Pons (tissue), 1 donor: Measurements from ENCODE around the gene ZNF20.
A peak's percentile ranks its signal among the peaks of the same experiment; 100 is the strongest.
"Not testable (repeated sequence)": the region's sequence is repeated elsewhere in the genome, so short reads cannot be mapped to it uniquely, and the experiment has no call there.

ENCODE experiments used
- DNase-seq: peaks from one replicate; pipeline ENCODE4 v3.0.0-alpha.2; 2016; ENCODE audit warnings: low spot score

Gene ZNF20

GRCh38 chr19:12112701-12113100, 27.4 kb downstream of the ZNF20 start:
- no peak for DNase-seq

DNA sequence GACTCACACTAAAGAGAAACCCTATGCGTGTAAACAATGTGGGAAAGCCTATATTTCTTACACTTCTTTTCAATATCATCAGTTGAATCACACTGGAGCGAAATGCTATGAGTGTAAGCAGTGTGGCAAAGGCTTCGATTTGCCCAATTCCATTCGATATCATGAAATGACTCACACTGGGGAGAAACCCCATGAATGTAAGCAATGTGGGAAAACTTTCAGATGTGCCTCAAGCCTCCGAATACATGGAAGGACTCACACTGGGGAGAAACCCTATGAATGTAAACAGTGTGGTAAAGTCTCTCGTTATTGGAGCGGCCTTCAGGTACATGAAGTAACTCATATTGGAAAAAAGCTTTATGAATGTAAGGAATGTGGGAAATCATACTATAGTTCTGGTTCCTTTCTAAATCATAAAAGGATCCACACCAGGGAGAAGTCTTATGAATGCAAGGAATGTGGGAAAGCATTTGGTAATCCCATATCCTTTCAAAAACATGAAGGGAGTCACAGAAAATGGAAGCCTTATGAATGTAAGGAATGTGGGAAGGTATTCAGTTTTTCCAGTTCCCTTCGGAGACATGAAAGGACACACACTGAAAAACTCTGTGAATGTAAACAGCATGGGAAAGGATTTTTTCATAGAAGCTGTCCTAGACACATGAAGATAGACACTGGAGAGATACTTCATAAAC, 28.1 kb downstream of the ZNF20 start:
- DNase-seq = no peak

DNA sequence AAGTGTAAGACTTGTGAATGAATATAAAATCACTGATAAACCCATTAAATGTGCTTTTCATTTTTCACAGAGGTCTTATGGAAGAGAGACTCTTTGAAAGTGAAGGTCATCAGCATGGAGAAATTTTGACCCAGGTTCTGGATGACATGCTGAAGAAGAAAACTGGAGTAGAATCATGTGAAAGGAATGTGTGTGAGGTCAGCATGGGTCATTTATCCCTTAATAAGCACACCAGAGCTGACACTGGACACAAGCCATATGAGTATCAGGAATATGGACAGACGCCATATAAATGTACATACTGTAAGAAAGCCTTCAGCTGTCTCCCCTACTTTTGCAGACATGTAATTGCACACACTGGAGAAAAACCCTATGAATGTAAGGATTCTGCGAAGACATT, 29.0 kb downstream of the ZNF20 start:
- DNase-seq = no peak

GRCh38 chr19:12103909-12104308, 36.2 kb downstream of the ZNF20 start:
- not testable (repeated sequence) for DNase-seq

- no peak for DNase-seq
Measured at GRCh38 chr19:12098040-12098439, 42.1 kb downstream of the ZNF20 start.

- DNase-seq = no peak
Measured at GRCh38 chr19:12095111-12095790, 44.9 kb downstream of the ZNF20 start.

DNA sequence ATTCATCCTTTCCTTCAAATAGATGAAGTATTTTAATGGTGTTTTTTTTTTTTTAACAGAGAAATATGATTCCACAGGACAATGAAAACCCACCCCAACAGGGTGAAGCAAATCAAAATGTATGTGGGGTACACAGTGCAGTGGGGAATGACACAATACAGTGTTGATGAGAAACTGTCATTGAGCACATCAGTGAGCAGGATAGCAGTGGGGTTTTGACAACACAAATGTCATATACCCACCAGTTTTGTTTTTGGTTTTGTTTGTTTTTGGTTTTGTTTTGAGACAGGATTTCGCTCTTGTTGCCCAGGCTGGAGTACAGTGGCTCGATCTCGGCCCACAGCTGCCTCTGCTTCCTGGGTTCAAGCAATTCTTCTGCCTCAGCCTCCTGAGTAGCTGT, 46.4 kb downstream of the ZNF20 start:
- no peak for DNase-seq

DNA sequence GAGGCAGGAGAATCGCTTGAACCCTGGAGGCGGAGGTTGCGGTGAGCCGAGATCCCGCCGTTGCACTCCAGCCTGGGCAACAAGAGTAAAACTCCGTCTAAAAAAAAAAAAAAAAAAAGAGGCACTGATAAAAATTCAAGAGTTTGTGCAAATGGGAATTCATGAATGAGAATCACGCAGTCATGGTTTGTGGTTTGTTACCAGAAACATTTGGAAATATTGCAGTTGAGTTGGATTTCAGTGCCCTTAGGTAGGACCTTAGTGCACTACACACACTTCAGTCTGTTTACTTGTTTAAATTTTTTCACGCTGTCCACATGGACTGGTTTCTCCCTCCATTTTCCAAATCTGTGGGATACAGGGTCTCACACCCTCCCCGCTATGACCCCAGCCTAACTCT, 47.2 kb downstream of the ZNF20 start:
- no peak for DNase-seq

- peak; percentile 65 for DNase-seq
Measured at GRCh38 chr19:12092065-12092867, 47.9 kb downstream of the ZNF20 start.

GRCh38 chr19:12090807-12091206, 49.3 kb downstream of the ZNF20 start:
- peak; percentile 67 for DNase-seq

DNA sequence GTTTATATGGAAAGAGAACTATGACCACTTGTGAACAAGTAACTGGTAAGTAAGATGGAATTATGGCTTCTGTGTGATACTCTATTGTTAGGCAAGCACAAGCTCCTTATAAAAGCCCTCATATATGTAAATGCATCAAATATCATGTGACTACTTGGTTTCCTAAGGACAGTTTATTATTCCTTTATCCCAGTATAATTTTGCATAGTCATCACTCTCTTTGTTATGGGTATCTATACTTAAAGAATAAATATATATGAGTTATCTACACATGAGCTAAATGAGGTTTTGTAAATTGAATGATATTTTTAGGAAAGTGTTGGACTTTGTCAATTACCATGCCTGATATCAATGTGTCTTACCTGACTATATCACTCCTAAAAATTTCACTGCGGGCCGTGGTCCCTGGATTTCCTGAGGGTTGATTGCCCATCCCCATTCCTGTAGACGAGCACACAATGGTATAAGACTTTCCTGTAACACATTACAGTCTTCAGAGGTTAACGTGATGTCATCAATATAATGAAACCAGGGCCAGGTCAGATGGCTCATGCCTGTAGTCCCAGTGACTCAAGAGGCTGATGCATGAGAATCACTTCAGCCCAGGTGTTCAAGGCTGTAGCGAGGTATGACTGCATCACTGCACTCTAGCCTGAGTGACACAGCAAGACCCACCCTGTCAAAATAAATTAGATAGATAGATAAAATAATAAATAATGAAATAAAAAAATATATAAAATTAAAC, 54.9 kb downstream of the ZNF20 start:
- DNase-seq = no peak

- not testable (repeated sequence) for DNase-seq
Measured at GRCh38 chr19:12083336-12083735, 56.8 kb downstream of the ZNF20 start.
